Mesendoderm (in vitro differentiated cells): ENCODE measurements around the gene TAS2R7.
A peak's percentile ranks its signal among the peaks of the same experiment; 100 is the strongest.

Source experiments
- DNase-seq: peaks from one replicate; pipeline ENCODE4 v3.0.0; 2013
- H2AK5ac ChIP-seq: 2 replicates; pipeline ENCODE4 v1.6.1; 2013; ENCODE audit warnings: low read length, inconsistent platforms
- H2BK120ac ChIP-seq: 2 replicates; pipeline ENCODE4 v1.6.1; 2013; ENCODE audit warnings: low read depth, mild to moderate bottlenecking, low read length, moderate library complexity, mixed read lengths
- H2BK15ac ChIP-seq: replicated peaks from 2 replicates; pipeline ENCODE4 v1.6.1; 2013; ENCODE audit warnings: low read depth, mild to moderate bottlenecking, moderate library complexity
- H2BK5ac ChIP-seq: 2 replicates; pipeline ENCODE4 v1.6.1; 2013; ENCODE audit warnings: low read length, inconsistent platforms
- H3K18ac ChIP-seq: 2 replicates; pipeline ENCODE4 v1.6.1; 2013; ENCODE audit warnings: mild to moderate bottlenecking, low read length, mixed read lengths
- H3K23ac ChIP-seq: one replicate; pipeline ENCODE4 v1.6.1; 2013; ENCODE audit warnings: low read length
- H3K27ac ChIP-seq: 2 replicates; pipeline ENCODE4 v1.5.1; 2013; ENCODE audit warnings: low read depth, mild to moderate bottlenecking, inconsistent platforms, low read length, moderate library complexity
- H3K27me3 ChIP-seq: 2 replicates; pipeline ENCODE4 v1.6.1; 2013; ENCODE audit warnings: low read length, control low read depth, mild to moderate bottlenecking, inconsistent platforms; ENCODE audit not compliant: insufficient read depth, poor library complexity
- H3K36me3 ChIP-seq: 2 replicates; pipeline ENCODE4 v1.6.1; 2013; ENCODE audit warnings: low read length, inconsistent platforms; ENCODE audit not compliant: control insufficient read depth, insufficient read depth
- H3K4ac ChIP-seq: one replicate; pipeline ENCODE4 v1.6.1; 2013; ENCODE audit warnings: low read depth, mild to moderate bottlenecking, low read length, moderate library complexity
- H3K4me1 ChIP-seq: 2 replicates; pipeline ENCODE4 v1.6.1; 2013; ENCODE audit warnings: low read depth, low read length, inconsistent platforms; ENCODE audit not compliant: control insufficient read depth
- H3K4me2 ChIP-seq: 2 replicates; pipeline ENCODE4 v1.6.1; 2013; ENCODE audit warnings: low read length
- H3K4me3 ChIP-seq: 2 replicates; pipeline ENCODE4 v1.5.1; 2013; ENCODE audit warnings: mild to moderate bottlenecking, low read length
- H3K56ac ChIP-seq: one replicate; pipeline ENCODE4 v1.6.1; 2013; ENCODE audit warnings: low read length
- H3K79me1 ChIP-seq: 2 replicates; pipeline ENCODE4 v1.6.1; 2013; ENCODE audit warnings: low read length, inconsistent platforms
- H3K79me2 ChIP-seq: 2 replicates; pipeline ENCODE4 v1.6.1; 2013; ENCODE audit warnings: mild to moderate bottlenecking, low read length; ENCODE audit not compliant: control insufficient read depth, insufficient read depth
- H3K9ac ChIP-seq: 2 replicates; pipeline ENCODE4 v1.6.1; 2013; ENCODE audit warnings: low read length, inconsistent platforms
- H4K5ac ChIP-seq: one replicate; pipeline ENCODE4 v1.6.1; 2013; ENCODE audit warnings: low read length
- H4K8ac ChIP-seq: one replicate; pipeline ENCODE4 v1.6.1; 2013; ENCODE audit warnings: low read depth, mild to moderate bottlenecking, control low read depth, low read length, moderate library complexity
- WGBS: extraction: QIAGEN DNeasy Blood & Tissue Kit; methylation state at CpG from one replicate; pipeline ENCODE4 v1.1.7; 2013; ENCODE audit warnings: low lambda C conversion rate, missing lambda C conversion rate; ENCODE audit not compliant: insufficient coverage; ENCODE audit errors: extremely low coverage; 5-methylcytosine and 5-hydroxymethylcytosine counted together

TAS2R7 gene

DNA sequence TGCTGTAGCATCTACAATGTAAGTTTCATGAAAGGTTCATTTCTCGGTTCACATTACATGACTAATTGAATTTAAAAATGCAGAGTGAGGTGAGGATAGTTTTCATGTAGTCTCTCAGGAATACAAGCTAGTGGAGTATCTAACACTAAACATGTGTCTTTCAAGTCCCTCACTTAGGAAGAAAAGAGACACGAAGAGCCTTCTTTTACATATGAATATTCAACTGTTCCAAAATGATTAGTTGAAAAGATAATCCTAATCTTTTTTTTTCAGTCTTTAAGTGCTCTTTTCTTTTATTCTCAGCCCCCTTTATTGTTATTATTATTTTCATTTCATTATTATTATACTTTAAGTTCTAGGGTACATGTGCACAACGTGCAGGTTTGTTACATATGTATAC lies 36.0 kb upstream of the TAS2R7 start:
- Histone ChIP-seq H4K8ac (no peak overlapping the region), H2AK5ac (no peak overlapping the region), H3K18ac (no peak overlapping the region), H2BK5ac (no peak overlapping the region), H2BK15ac (no peak overlapping the region), H3K4me2 (no peak overlapping the region), H4K5ac (no peak overlapping the region), H3K36me3 (no peaks in the 10 kb centered on the region), H3K23ac (no peak overlapping the region), H3K9ac (no peak overlapping the region), H3K27ac (no peak overlapping the region), H3K79me1 (no peaks in the 10 kb centered on the region), H3K27me3 (no peaks in the 10 kb centered on the region), H2BK120ac (no peak overlapping the region), H3K56ac (no peak overlapping the region), H3K4ac (no peak overlapping the region), H3K4me3 (no peak overlapping the region), H3K4me1 (no peaks in the 10 kb centered on the region), H3K79me2 (no peaks in the 10 kb centered on the region)
- no peak for DNase-seq
- WGBS: no CpG with 5 or more reads among the region's 3 CpGs

DNA sequence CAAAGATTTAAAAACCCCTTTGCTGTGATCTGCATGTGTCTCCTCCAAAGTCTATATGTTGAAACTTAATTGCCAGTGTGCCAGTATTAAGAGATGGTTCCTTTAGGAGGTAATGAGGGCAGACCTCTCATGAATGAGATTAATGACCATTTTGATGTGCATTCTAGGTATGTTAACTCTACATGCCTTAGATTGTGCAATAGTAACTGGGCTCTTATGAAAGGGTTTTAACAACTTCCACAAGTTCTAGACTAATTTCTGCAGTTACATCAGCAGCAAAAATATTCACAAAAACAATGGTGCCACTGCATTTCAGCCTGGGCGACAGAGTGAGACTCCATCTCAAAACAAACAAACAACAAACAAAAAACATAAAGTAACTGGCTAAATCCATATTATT lies 27.6 kb upstream of the TAS2R7 start:
- no peak overlapping the region for H2BK15ac ChIP-seq
- H2AK5ac ChIP-seq: no peak overlapping the region
- no peak for DNase-seq
- H4K5ac ChIP-seq: no peak overlapping the region
- H3K27ac ChIP-seq: no peak overlapping the region
- no peaks in the 10 kb centered on the region for H3K27me3 ChIP-seq
- H3K36me3 ChIP-seq: no peaks in the 10 kb centered on the region
- H3K9ac ChIP-seq: no peak overlapping the region
- no peaks in the 10 kb centered on the region for H3K79me2 ChIP-seq
- H3K4me1 ChIP-seq: no peaks in the 10 kb centered on the region
- H2BK5ac ChIP-seq: no peak overlapping the region
- no peak overlapping the region for H3K56ac ChIP-seq
- no peak overlapping the region for H4K8ac ChIP-seq
- no peak overlapping the region for H3K4me2 ChIP-seq
- no peak overlapping the region for H3K23ac ChIP-seq
- H2BK120ac ChIP-seq: no peak overlapping the region
- no peak overlapping the region for H3K4ac ChIP-seq
- H3K18ac ChIP-seq: no peak overlapping the region
- H3K4me3 ChIP-seq: no peak overlapping the region
- H3K79me1 ChIP-seq: no peaks in the 10 kb centered on the region
- no CpG with 5 or more reads among the region's 1 CpG for WGBS

DNA sequence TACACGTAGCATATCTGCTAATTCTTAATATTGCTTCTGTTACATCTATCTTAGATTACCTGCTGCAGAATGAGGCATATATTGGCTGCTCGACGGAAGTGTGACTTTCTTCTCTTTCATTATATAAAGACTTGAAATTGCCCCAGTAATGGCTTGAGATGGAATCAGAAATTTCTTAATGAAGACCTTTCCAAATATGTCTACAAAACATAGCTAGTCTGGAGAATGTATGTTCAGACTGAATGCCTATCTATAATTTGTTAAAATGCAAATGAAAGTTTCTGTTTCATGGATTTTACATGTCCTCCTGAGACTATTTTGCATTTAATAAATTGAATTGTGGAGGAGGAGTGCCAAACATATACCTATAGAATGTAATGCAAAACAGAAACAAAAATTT lies 23.8 kb upstream of the TAS2R7 start, which contains the start of gene TAS2R10:
Gene TAS2R10 (minus strand): TSS at position 101 of the 400 bp plus-strand sequence. CDS start 89 bp downstream, at position 12.
- Histone ChIP-seq H2BK120ac (no peak within 1 kb of the TSS), H3K9ac (no peak within 1 kb of the TSS), H3K27me3 (no peaks in the 10 kb centered on the region), H3K79me1 (no peaks in the 10 kb centered on the region), H4K8ac (no peak within 1 kb of the TSS), H3K4me2 (no peak within 1 kb of the TSS), H3K56ac (no peak within 1 kb of the TSS), H3K36me3 (no peaks in the 10 kb centered on the region), H4K5ac (no peak within 1 kb of the TSS), H3K23ac (no peak within 1 kb of the TSS), H2BK5ac (no peak within 1 kb of the TSS), H2AK5ac (no peak within 1 kb of the TSS), H3K27ac (no peak within 1 kb of the TSS), H2BK15ac (no peak within 1 kb of the TSS), H3K4ac (no peak within 1 kb of the TSS), H3K18ac (peak within 1 kb of the TSS; percentile 51), H3K4me1 (no peaks in the 10 kb centered on the region), H3K4me3 (no peak within 1 kb of the TSS), H3K79me2 (no peaks in the 10 kb centered on the region)
- no CpG with 5 or more reads among the region's 3 CpGs for WGBS
- no peak for DNase-seq

DNA sequence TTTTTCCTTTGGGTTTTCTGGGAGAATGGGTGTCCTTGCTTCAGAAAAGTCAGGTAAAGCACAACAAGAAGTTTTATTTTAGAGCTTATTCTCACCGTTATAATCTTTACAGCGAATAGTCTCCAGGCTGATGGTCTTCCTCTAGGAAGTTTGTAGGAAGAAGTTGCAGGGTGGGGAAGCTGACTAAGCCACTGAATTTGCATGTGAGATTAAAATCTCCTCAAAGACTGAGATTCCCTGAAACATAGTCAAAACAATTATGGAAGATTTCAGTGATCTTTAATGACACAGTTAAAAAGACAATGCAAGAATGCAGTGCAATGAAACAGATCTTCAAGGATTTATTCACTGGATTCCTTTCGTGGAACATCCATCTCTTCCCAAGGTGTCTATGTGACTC lies 22.5 kb upstream of the TAS2R7 start:
- Histone ChIP-seq H3K56ac (no peak overlapping the region), H2BK120ac (no peak overlapping the region), H4K8ac (no peak overlapping the region), H3K79me1 (no peaks in the 10 kb centered on the region), H3K18ac (peak overlapping the region; percentile 51), H3K36me3 (no peaks in the 10 kb centered on the region), H3K27me3 (no peaks in the 10 kb centered on the region), H3K23ac (no peak overlapping the region), H2BK15ac (no peak overlapping the region), H3K4me3 (no peak overlapping the region), H3K4me2 (no peak overlapping the region), H2AK5ac (no peak overlapping the region), H3K4ac (no peak overlapping the region), H2BK5ac (no peak overlapping the region), H3K4me1 (no peaks in the 10 kb centered on the region), H3K27ac (no peak overlapping the region), H3K9ac (no peak overlapping the region), H3K79me2 (no peaks in the 10 kb centered on the region), H4K5ac (no peak overlapping the region)
- peak; percentile 18 for DNase-seq
- WGBS: no CpG with 5 or more reads among the region's 3 CpGs

DNA sequence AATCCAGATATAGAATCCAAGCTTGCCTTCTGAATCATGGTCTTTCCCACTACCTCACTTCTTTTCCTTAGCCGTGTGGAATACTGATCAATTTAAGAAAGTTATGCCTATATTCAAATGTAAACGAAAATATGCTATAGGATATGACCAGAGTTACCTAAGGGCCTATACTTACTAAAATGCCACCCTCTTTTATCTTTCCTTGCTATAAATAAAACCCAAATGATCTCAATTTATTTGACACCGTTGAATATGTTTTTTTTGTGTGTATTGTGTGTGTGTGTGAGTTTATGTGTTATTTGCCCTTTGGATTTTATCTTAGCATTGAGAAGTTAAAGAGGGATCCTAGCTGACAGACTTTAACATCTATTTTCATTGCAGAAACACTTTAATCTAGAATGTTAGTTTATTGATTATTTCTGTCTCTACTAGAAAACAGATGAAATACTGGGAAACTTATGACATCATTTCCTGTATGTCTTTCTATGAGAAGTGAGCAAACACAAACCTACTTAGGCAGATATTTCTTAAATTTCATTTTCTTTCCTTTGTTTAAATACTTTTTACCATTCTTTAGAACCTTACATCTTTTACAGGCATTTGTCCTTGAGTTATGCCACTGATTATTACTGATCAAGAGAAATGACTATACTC lies 9.6 kb upstream of the TAS2R7 start:
- H3K9ac ChIP-seq: no peak overlapping the region
- H3K4me1 ChIP-seq: no peaks in the 10 kb centered on the region
- H2BK120ac ChIP-seq: no peak overlapping the region
- no peak overlapping the region for H2BK5ac ChIP-seq
- H3K56ac ChIP-seq: no peak overlapping the region
- H3K79me1 ChIP-seq: no peaks in the 10 kb centered on the region
- H3K4me3 ChIP-seq: no peak overlapping the region
- no peak overlapping the region for H4K8ac ChIP-seq
- no peak overlapping the region for H4K5ac ChIP-seq
- no peak overlapping the region for H3K18ac ChIP-seq
- H3K4me2 ChIP-seq: no peak overlapping the region
- H3K4ac ChIP-seq: no peak overlapping the region
- H2AK5ac ChIP-seq: no peak overlapping the region
- no peaks in the 10 kb centered on the region for H3K27me3 ChIP-seq
- no peaks in the 10 kb centered on the region for H3K36me3 ChIP-seq
- no peak overlapping the region for H3K23ac ChIP-seq
- H3K79me2 ChIP-seq: no peaks in the 10 kb centered on the region
- WGBS: no CpG with 5 or more reads among the region's 3 CpGs
- H2BK15ac ChIP-seq: no peak overlapping the region
- H3K27ac ChIP-seq: no peak overlapping the region
- no peak for DNase-seq

DNA sequence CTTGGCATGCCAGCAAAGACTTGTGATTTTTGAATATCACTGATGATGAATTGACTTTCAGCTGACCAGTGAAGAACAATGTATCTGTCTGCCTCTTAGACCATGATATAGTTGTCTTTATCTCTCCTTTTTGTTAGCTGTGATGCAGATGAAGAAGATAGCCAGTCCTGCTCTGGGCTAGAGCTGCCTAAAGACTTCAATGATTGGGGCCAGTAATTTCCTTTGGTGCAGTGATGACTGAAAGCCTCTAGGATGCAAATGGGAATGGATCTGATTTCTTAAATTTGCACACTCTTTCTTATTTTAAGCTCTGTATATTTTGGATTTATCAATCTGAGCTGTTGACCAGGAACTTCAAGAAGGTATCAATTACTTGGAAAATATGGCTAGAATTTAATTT lies 7.6 kb upstream of the TAS2R7 start, which contains the start of gene TAS2R9:
Gene TAS2R9 (minus strand): TSS at position 101 of the 400 bp plus-strand sequence. CDS start 93 bp downstream, at position 8.
- H3K79me2 ChIP-seq: no peaks in the 10 kb centered on the region
- no peak within 1 kb of the TSS for H3K56ac ChIP-seq
- H3K9ac ChIP-seq: no peak within 1 kb of the TSS
- no peaks in the 10 kb centered on the region for H3K4me1 ChIP-seq
- DNase-seq: no peak
- H4K5ac ChIP-seq: no peak within 1 kb of the TSS
- H2BK15ac ChIP-seq: no peak within 1 kb of the TSS
- H3K27ac ChIP-seq: no peak within 1 kb of the TSS
- no peaks in the 10 kb centered on the region for H3K36me3 ChIP-seq
- H2BK120ac ChIP-seq: no peak within 1 kb of the TSS
- H4K8ac ChIP-seq: no peak within 1 kb of the TSS
- H3K4ac ChIP-seq: no peak within 1 kb of the TSS
- H2BK5ac ChIP-seq: no peak within 1 kb of the TSS
- no peak within 1 kb of the TSS for H3K18ac ChIP-seq
- H3K27me3 ChIP-seq: no peaks in the 10 kb centered on the region
- H3K4me2 ChIP-seq: no peak within 1 kb of the TSS
- no peak within 1 kb of the TSS for H3K4me3 ChIP-seq
- H2AK5ac ChIP-seq: no peak within 1 kb of the TSS
- H3K79me1 ChIP-seq: no peaks in the 10 kb centered on the region
- no peak within 1 kb of the TSS for H3K23ac ChIP-seq
